ENCODE data around the gene LAGE3. TPM values are rescaled to one million over a fixed set of nuclear protein-coding genes. Genes with fewer than 3 reads are reported as not detected.

Gene LAGE3
- 20.0 TPM for total RNA-seq

DNA sequence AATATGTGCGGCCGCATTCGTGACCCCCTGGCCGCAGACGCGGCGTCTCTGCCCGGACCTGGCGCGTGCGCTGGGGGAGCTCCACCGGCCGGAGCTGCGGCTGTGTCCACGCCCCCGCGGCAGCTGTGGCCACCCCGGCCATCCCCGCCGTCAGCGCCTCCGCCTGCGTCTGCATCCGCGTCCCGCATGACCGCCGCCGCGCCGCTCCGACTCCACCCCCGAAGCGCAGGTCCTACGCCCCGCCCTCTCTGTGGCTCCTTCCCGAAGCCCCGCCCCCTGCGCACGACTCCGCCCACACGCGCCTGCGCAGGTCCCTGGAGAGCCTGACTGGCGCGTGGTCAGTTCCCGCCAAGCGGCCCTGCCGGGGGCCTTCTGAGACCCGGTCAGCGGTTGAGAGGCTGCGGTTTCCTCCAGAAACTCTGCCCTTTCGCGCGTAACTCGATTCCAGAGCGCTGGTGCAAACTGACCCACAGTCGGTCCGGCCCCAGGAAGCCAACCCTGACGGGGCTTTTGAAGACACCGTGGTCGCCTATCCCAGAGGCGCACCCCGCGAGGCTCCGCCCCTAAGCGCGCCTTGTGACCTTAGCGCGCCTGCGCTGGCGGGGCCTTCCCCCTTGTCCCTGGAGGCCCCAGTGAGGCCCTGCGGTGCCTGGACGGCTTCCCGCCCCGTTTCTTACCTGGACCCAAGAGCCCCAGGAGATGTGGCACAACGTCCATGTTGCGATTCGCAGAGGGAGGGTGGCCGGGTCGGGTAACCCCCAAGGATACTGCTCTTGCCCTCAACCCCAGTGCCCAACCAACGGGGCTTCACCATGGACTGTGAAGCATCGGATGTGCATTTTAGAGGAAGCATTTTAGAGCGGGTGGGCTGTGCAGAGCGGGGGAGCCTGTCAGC is at the start of gene LAGE3:
Gene LAGE3 (minus strand): TSS at position 554 of the 895 bp plus-strand sequence. CDS start 366 bp downstream, at position 188.

DNA sequence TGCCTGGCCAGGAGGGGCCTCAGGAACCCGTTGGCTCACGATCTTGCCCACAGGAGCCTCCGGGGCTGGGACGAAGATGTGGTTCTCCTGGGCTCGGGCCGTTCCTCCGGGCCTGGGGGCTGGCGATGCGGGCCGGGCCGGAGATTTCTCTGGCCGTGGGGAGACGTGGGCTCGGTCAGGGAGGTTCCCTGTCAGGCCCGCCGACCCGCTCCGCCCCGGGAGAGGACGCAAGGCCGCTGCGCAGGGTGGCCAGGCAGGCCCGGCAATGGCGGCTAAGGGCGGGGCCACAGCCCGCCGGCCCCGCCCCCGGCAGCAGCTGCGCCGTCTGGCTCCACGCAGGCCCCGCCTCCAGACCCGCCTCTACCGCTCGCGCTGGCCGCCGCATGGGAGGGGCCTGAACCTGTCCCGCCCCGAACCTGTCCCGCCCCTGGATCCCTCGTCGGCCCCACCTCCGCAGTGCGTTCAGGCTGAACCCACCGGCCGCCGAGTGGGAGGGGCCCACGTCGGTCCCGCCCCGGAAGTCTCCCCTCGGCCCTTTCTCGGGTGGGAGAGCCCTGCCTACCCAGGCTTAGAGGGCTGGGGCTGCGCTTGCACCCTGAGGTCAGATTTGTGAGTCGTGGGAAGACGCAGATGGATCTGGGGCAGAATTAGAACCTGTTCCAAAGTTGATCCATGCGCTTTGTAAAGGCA is 37.0 kb upstream of the LAGE3 start, which contains the start of gene FAM3A:
Gene FAM3A (minus strand): TSS at position 267 of the 690 bp plus-strand sequence. CDS start 460 bp downstream, outside the sequence.

DNA sequence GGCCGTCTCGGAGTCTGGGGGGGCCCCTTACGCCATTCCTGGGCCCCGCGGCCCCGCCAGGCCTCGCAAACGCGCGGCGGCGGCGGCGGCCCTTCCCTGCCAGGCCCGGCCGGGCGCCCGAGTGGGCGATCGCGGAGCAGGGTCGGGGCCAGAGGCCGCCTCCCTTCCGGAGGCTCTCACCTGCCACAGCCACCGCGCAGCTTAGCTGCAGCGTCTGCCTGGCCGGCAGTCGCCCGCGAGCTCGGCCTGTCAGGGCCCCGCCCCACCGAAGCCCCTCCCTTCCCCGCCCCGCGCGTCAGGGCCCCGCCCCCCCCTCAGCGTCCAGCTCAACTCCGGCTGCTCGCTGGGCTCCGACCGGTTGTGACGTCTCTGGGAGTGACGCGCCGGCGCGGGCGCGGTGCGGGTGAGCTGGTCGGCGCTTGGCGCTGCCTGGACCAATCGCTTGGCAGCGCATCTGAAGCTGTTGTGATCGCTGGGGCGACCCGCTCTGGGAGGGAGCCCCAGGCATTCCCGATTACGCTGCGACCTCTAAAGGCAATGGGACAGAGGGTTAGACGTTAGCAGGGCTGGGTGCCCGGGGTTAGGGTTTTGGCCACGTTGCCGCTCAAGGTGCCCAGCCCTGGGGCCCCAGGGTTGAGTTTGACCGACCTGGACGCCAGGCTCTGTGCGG is 11.5 kb upstream of the LAGE3 start, which contains the start of gene SLC10A3:
Gene SLC10A3 (minus strand): TSS at position 216 of the 670 bp plus-strand sequence. CDS start 1,689 bp downstream, outside the sequence.

DNA sequence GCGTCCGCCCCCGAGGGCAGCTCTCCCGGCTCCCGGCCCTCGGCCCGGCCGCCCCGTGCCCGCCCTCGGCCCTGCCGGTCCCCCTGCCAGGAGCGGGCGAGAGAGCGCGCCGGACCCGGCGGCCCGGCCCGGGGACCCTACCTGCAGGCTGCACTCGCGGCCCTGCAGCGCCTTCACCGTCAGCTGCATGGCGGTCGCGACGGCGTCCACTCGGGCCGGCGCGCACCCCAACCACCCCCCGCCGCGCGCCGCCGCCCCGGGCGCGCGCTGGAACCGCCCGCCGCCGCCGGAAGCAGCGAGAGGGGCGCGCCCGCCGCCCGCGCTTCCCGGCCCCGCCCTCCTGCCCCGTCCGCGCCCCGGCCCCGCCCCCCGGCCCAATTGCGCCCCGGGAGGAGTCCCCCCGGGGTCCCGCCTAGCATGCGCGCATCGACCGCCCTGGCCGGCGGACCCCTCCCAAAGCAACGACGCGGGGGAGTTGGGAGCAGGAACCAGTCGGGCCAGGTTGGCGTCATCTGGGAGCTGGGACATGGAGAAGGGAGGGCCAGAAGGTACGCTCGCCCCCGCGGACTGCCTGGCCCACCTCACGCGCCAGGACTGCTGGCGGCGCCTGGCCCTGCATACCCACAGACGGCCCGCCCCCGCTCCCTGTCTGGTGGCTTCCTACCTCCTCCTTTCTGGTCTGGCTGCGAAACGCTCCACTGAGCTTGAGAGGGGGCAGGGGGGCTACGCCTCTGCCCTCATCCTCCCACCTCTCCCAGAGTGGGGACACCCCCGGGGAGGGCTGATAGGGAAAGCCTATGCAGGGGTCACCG is 7.5 kb upstream of the LAGE3 start, which contains the start of gene UBL4A:
Gene UBL4A (minus strand): TSS at position 220 of the 812 bp plus-strand sequence. CDS start 31 bp downstream, at position 189.

GRCh38 chrX:154458116-154458953 is 20.7 kb downstream of the LAGE3 start, which contains the start of gene PLXNA3:
TSS of gene PLXNA3 (plus strand) at chrX:154458281. CDS start at chrX:154460184, 1,903 bp downstream.

DNA sequence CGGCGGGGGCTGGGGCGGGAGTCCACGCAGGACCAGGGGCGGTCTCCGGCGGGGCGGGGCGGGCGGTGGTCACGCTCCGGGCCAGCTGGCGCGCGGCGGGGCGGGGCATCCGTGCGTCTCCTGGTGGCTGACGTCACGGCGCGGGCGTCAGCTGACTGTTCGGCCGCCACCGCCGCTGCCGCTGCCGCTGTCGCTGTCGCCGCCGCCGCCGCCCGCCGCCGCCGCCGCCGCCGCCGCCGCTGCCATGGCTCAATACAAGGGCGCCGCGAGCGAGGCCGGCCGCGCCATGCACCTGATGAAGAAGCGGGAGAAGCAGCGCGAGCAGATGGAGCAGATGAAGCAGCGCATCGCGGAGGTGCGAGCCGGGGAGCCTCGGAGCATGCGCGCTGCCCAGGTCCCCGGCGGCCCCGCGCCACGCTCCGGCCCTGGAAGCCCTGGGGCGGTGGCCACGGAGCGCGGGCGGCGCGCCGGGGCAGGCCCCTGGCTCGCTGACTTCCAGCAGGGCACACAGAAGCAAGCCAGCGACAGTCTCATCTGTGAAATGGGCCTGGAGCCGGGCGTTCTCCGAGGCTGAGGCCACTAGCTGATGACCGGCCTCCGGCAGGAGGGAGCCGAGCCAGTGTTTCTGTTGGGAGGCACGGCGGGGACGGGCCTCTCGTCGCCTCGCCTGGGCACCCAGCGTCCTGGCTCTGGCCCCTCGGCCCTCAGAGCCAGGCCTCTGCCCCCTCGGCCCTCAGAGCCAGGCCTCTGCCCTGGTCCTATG is 34.9 kb downstream of the LAGE3 start, which contains the start of gene FAM50A:
Gene FAM50A (plus strand): TSS at position 150 of the 763 bp plus-strand sequence. CDS start 95 bp downstream, at position 245.

GRCh38 chrX:154436983-154437752 is 41.9 kb downstream of the LAGE3 start, which contains the start of gene GDI1:
TSS of gene GDI1 (plus strand) at chrX:154437154. CDS start at chrX:154437255, 101 bp downstream.

DNA sequence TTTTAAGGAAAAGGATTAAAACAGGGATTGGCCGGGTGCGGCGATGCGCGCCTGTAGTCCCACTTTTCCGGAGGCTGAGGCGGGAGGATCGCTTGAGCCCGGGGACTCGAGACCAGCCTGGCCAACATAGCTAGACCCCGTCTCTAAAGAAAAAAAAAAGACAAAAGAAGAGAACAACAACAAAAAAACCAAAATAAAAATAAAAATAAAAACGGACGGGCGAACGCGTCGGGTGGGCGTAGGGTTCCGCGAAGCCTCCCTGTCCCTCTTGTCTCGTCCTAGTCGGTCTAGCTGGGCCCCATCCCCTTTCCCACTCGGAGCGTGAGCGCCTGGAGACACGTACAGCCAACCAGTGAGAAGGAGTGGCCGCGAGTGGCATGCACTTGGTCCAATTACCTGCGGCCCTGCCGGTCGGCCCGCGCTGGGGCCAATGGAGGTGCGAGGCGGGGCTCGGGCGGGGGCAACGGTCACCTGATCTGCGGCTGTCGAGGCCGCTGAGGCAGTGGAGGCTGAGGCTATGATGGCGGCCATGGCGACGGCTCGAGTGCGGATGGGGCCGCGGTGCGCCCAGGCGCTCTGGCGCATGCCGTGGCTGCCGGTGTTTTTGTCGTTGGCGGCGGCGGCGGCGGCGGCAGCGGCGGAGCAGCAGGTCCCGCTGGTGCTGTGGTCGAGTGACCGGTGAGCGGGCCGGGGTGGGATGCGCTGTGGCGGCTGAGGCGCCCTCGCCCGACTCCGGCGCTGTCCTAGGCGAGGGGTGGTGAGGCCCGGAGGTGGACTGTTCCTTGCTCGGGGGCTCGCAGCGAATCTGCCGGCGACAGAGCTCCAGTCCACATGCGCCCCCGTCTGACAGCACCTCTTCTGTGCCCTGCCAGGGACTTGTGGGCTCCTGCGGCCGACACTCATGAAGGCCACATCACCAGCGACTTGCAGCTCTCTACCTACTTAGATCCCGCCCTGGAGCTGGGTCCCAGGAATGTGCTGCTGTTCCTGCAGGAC is 50.6 kb downstream of the LAGE3 start, which contains the start of gene ATP6AP1:
Gene ATP6AP1 (plus strand): TSS at position 502 of the 996 bp plus-strand sequence. CDS start 16 bp downstream, at position 518.

Other genes starting within 250 kb of the LAGE3 start
- not detected for gene OPN1MW3, start 221.7 kb downstream of the LAGE3 start, total RNA-seq
- not detected for gene TEX28, start 184.2 kb downstream of the LAGE3 start, total RNA-seq
- 2.3 TPM for gene TKTL1, start 183.5 kb downstream of the LAGE3 start, total RNA-seq
- 469 TPM for gene FLNA, start 104.6 kb downstream of the LAGE3 start, total RNA-seq
- gene EMD, start 100.0 kb downstream of the LAGE3 start, total RNA-seq: 23.0 TPM
- gene RPL10, start 80.9 kb downstream of the LAGE3 start, total RNA-seq: 5,669 TPM
- 17.3 TPM for gene DNASE1L1, start 70.0 kb downstream of the LAGE3 start, total RNA-seq
- gene TAFAZZIN, start 67.7 kb downstream of the LAGE3 start, total RNA-seq: 26.3 TPM
- gene ATP6AP1, start 50.6 kb downstream of the LAGE3 start, total RNA-seq: 94.4 TPM
- gene GDI1, start 42.1 kb downstream of the LAGE3 start, total RNA-seq: 190 TPM
- 37.8 TPM for gene FAM50A, start 35.1 kb downstream of the LAGE3 start, total RNA-seq
- gene PLXNA3, start 21.0 kb downstream of the LAGE3 start, total RNA-seq: 31.2 TPM
- 30.8 TPM for gene UBL4A, start 7.3 kb upstream of the LAGE3 start, total RNA-seq
- gene SLC10A3, start 11.3 kb upstream of the LAGE3 start, total RNA-seq: 14.2 TPM
- 24.8 TPM for gene FAM3A, start 37.0 kb upstream of the LAGE3 start, total RNA-seq
- 33.1 TPM for gene G6PD, start 67.6 kb upstream of the LAGE3 start, total RNA-seq
- gene IKBKG, start 68.3 kb upstream of the LAGE3 start, total RNA-seq: 13.2 TPM
- gene CTAG1A, start 105.9 kb upstream of the LAGE3 start, total RNA-seq: not detected
- not detected for gene CTAG1B, start 140.0 kb upstream of the LAGE3 start, total RNA-seq
- gene CTAG2, start 174.3 kb upstream of the LAGE3 start, total RNA-seq: not detected